GM23248 (cell line): ENCODE measurements around the gene SV2C.

Experiments
- EZH2 ChIP-seq: fragments of 200-600 bp; sonication (generic); IDR thresholded peaks from 2 replicates; pipeline ENCODE4 v1.6.1; 2018; ENCODE audit warnings: antibody characterized with exemption, mild to moderate bottlenecking; ENCODE audit not compliant: insufficient read depth, poor library complexity, severe bottlenecking
- EZH2phosphoT487 ChIP-seq: fragments of 200-600 bp; sonication (generic); IDR thresholded peaks from 2 replicates; pipeline ENCODE4 v1.6.1; 2018; ENCODE audit warnings: antibody characterized with exemption, moderate library complexity, mild to moderate bottlenecking, low read depth; ENCODE audit not compliant: insufficient read depth

DNA sequence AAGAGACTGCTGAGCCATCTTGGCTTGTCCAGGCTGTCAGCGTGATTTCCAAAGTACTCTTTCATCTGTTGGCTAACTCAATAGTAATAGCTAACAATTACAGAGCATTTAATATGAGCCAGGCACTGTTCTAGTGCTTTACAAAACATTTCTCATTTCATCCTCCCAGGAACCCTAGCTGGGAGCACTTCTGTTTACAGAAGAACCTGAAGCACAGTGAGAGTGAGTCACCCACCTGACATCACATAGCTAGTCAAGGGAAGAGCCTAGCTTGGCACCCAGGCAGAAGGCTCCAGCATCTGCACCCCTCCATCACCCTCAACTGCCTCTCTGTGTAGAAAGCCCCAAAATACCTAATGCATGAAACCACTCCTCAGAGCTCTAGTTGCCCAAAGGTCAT lies 262.4 kb downstream of the SV2C start:
- TF ChIP-seq EZH2phosphoT487 (no peak), EZH2 (no peak)
